MM.1S (cell line): ENCODE results near the gene AUTS2.

Source experiments
- DNase-seq: peaks from one replicate; pipeline ENCODE4 v3.0.0-alpha.2; 2015
- H2AFZ ChIP-seq: fragments of 300-600 bp; sonication (generic); 2 replicates; pipeline ENCODE4 v1.6.0; 2016; ENCODE audit warnings: antibody characterized with exemption, low read length
- H3F3A ChIP-seq: fragments of 300-600 bp; sonication (generic); 2 replicates; pipeline ENCODE4 v1.6.1; 2016; ENCODE audit warnings: mild to moderate bottlenecking, antibody characterized with exemption, low read length, moderate library complexity, mixed read lengths; ENCODE audit not compliant: insufficient read depth
- H3K27ac ChIP-seq: fragments of 300-600 bp; sonication (generic); 2 replicates; pipeline ENCODE4 v1.5.1; 2016; ENCODE audit warnings: mild to moderate bottlenecking, low read length
- H3K27me3 ChIP-seq: fragments of 300-600 bp; sonication (generic); replicated peaks from 2 replicates; pipeline ENCODE4 v1.6.0; 2016; ENCODE audit warnings: low read length; ENCODE audit not compliant: insufficient read depth
- H3K36me3 ChIP-seq: fragments of 300-600 bp; sonication (generic); replicated peaks from 2 replicates; pipeline ENCODE4 v1.6.1; 2016; ENCODE audit warnings: mild to moderate bottlenecking, low read length, mixed read lengths; ENCODE audit not compliant: insufficient read depth
- H3K4me1 ChIP-seq: fragments of 300-600 bp; sonication (generic); 2 replicates; pipeline ENCODE4 v1.6.1; 2016; ENCODE audit warnings: low read length, mixed read lengths
- H3K4me2 ChIP-seq: fragments of 300-600 bp; sonication (generic); 2 replicates; pipeline ENCODE4 v1.6.0; 2016; ENCODE audit warnings: low read depth, low read length
- H3K4me3 ChIP-seq: fragments of 300-600 bp; sonication (generic); 2 replicates; pipeline ENCODE4 v1.5.1; 2016; ENCODE audit warnings: low read length, mixed read lengths
- H3K79me2 ChIP-seq: fragments of 300-600 bp; sonication (generic); 2 replicates; pipeline ENCODE4 v1.6.1; 2016; ENCODE audit warnings: mixed run types, low read length, mixed read lengths
- H3K9ac ChIP-seq: fragments of 300-600 bp; sonication (generic); 2 replicates; pipeline ENCODE4 v1.6.1; 2016; ENCODE audit warnings: low read length, mixed read lengths
- H3K9me2 ChIP-seq: fragments of 300-600 bp; sonication (generic); replicated peaks from 2 replicates; pipeline ENCODE4 v1.6.1; 2016; ENCODE audit warnings: mild to moderate bottlenecking, low read length, mixed read lengths; ENCODE audit not compliant: insufficient read depth
- H3K9me3 ChIP-seq: fragments of 300-600 bp; sonication (generic); replicated peaks from 2 replicates; pipeline ENCODE4 v1.6.1; 2016; ENCODE audit warnings: mild to moderate bottlenecking, low read length, mixed read lengths; ENCODE audit not compliant: insufficient read depth
- H4K20me1 ChIP-seq: fragments of 300-600 bp; sonication (generic); 2 replicates; pipeline ENCODE4 v1.6.1; 2016; ENCODE audit warnings: mild to moderate bottlenecking, low read length, moderate library complexity, mixed read lengths; ENCODE audit not compliant: insufficient read depth
- CTCF ChIP-seq: fragments of 300-600 bp; sonication (generic); IDR thresholded peaks from 2 replicates; pipeline ENCODE4 v1.5.1; 2016; ENCODE audit warnings: antibody characterized with exemption, low read length, mixed read lengths
- EZH2 ChIP-seq: fragments of 300-600 bp; sonication (generic); optimal IDR thresholded peaks from 2 replicates; pipeline ENCODE3; 2017; ENCODE audit warnings: low read depth, mild to moderate bottlenecking, antibody characterized with exemption, low read length, mixed read lengths
- EZH2phosphoT487 ChIP-seq: fragments of 300-600 bp; sonication (generic); IDR thresholded peaks from 2 replicates; pipeline ENCODE4 v1.6.1; 2018; ENCODE audit warnings: antibody characterized with exemption, low read length

AUTS2 gene

GRCh38 chr7:70035955-70036354 lies 437.7 kb downstream of the AUTS2 start:
- H3K79me2 ChIP-seq = no peaks in the 10 kb centered on the region
- no peak overlapping the region for H3K27ac ChIP-seq
- H3K9me3 ChIP-seq = no peaks in the 10 kb centered on the region
- DNase-seq = no peak
- no peaks in the 10 kb centered on the region for H3K4me1 ChIP-seq
- H3K36me3 ChIP-seq = no peaks in the 10 kb centered on the region
- no peak overlapping the region for H2AFZ ChIP-seq
- no peaks in the 10 kb centered on the region for H3K27me3 ChIP-seq
- H3K4me2 ChIP-seq = no peak overlapping the region
- no peak overlapping the region for H3K9ac ChIP-seq
- TF ChIP-seq EZH2phosphoT487 (no peak), CTCF (no peak), EZH2 (no peak)
- H4K20me1 ChIP-seq = no peaks in the 10 kb centered on the region
- H3F3A ChIP-seq = no peaks in the 10 kb centered on the region
- no peaks in the 10 kb centered on the region for H3K9me2 ChIP-seq
- no peak overlapping the region for H3K4me3 ChIP-seq

- Histone ChIP-seq H3K79me2 (no peaks in the 10 kb centered on the region), H3K36me3 (no peaks in the 10 kb centered on the region)
Observed at GRCh38 chr7:70036695-70037094, 438.4 kb downstream of the AUTS2 start.

GRCh38 chr7:70037171-70037933 lies 439.1 kb downstream of the AUTS2 start:
- H3K9me3 ChIP-seq = no peaks in the 10 kb centered on the region
- DNase-seq = no peak
- no peaks in the 10 kb centered on the region for H3K9me2 ChIP-seq
- no peak overlapping the region for H3K4me3 ChIP-seq
- no peak overlapping the region for H2AFZ ChIP-seq
- H3K4me2 ChIP-seq = no peak overlapping the region
- TF ChIP-seq EZH2phosphoT487 (no peak), EZH2 (no peak), CTCF (no peak)
- no peak overlapping the region for H3K27ac ChIP-seq
- no peaks in the 10 kb centered on the region for H3K79me2 ChIP-seq
- no peaks in the 10 kb centered on the region for H4K20me1 ChIP-seq
- no peaks in the 10 kb centered on the region for H3K27me3 ChIP-seq
- no peak overlapping the region for H3K9ac ChIP-seq
- H3F3A ChIP-seq = no peaks in the 10 kb centered on the region
- no peaks in the 10 kb centered on the region for H3K4me1 ChIP-seq
- no peaks in the 10 kb centered on the region for H3K36me3 ChIP-seq

More at GRCh38 chr7:70036695-70037094, 438.4 kb downstream of the AUTS2 start:
- no peaks in the 10 kb centered on the region for H4K20me1 ChIP-seq
- TF ChIP-seq CTCF = no peak
- no peak for TF ChIP-seq EZH2phosphoT487
- TF ChIP-seq EZH2 = no peak
- H3K4me1 ChIP-seq = no peaks in the 10 kb centered on the region
- no peak overlapping the region for H3K27ac ChIP-seq
- H3K4me2 ChIP-seq = no peak overlapping the region
- H3K9me2 ChIP-seq = no peaks in the 10 kb centered on the region
- no peak overlapping the region for H2AFZ ChIP-seq
- no peak for DNase-seq
- H3K27me3 ChIP-seq = no peaks in the 10 kb centered on the region
- no peak overlapping the region for H3K9ac ChIP-seq
- no peaks in the 10 kb centered on the region for H3K9me3 ChIP-seq
- H3F3A ChIP-seq = no peaks in the 10 kb centered on the region
- H3K4me3 ChIP-seq = no peak overlapping the region
